DLD1 (cell line): Measurements from ENCODE around the gene EYA3.

Experiments used
- in situ Hi-C: cut with HindIII; loops from 2 replicates; pipeline ENCODE4 v1.10.0; 2017; ENCODE audit warnings: low sequenced_read_pairs

Gene EYA3

GRCh38 chr1:28088168-28088961 lies at the start of gene EYA3:
Gene EYA3 (minus strand): TSS chr1:28088610. CDS start chr1:28058026, 30,584 bp downstream.
- in situ Hi-C loops = no loop called here

- in situ Hi-C loops = no loop called here
Observed at GRCh38 chr1:28136922-28137613, 48.7 kb upstream of the EYA3 start.

- in situ Hi-C loops = no loop called here
Observed at GRCh38 chr1:28136169-28136921, 47.9 kb upstream of the EYA3 start.

GRCh38 chr1:28135371-28136168 lies 47.2 kb upstream of the EYA3 start:
- in situ Hi-C loops = no loop called here

GRCh38 chr1:28134651-28135207 lies 46.3 kb upstream of the EYA3 start:
- in situ Hi-C loops = no loop called here

- in situ Hi-C loops = no loop called here
Observed at GRCh38 chr1:28132171-28133167, 44.1 kb upstream of the EYA3 start.

GRCh38 chr1:28130901-28131300 lies 42.5 kb upstream of the EYA3 start:
- in situ Hi-C loops = no loop called here

GRCh38 chr1:28129150-28129549 lies 40.7 kb upstream of the EYA3 start:
- in situ Hi-C loops = no loop called here

- in situ Hi-C loops = no loop called here
Observed at GRCh38 chr1:28127617-28128257, 39.3 kb upstream of the EYA3 start.

- in situ Hi-C loops = no loop called here
Observed at GRCh38 chr1:28126783-28127490, 38.5 kb upstream of the EYA3 start.

- in situ Hi-C loops = no loop called here
Observed at GRCh38 chr1:28126212-28126611, 37.8 kb upstream of the EYA3 start.

GRCh38 chr1:28123461-28123961 lies 35.1 kb upstream of the EYA3 start:
- in situ Hi-C loops = no loop called here

GRCh38 chr1:28122183-28122582 lies 33.8 kb upstream of the EYA3 start:
- in situ Hi-C loops = no loop called here

GRCh38 chr1:28119556-28119955 lies 31.1 kb upstream of the EYA3 start:
- in situ Hi-C loops = no loop called here

- in situ Hi-C loops = no loop called here
Observed at GRCh38 chr1:28118640-28119307, 30.4 kb upstream of the EYA3 start.

GRCh38 chr1:28115267-28115666 lies 26.9 kb upstream of the EYA3 start:
- in situ Hi-C loops = no loop called here

- in situ Hi-C loops = no loop called here
Observed at GRCh38 chr1:28114844-28115243, 26.4 kb upstream of the EYA3 start.

GRCh38 chr1:28113242-28113572 lies 24.8 kb upstream of the EYA3 start:
- in situ Hi-C loops = no loop called here
